ENCODE measurements around the gene CREBRF.

GRCh38 chr5:173153842-173154241 is 97.7 kb downstream of the CREBRF start:
- TF ChIP-seq CTCF (IDR thresholded peaks at IDR 0.05) (no peak), EZH2 (IDR thresholded peaks at IDR 0.05; ENCODE audit: borderline replicate concordance, insufficient read depth, low read depth, low read length, poor library complexity, severe bottlenecking) (no peak)

Data from B cell (primary cell).